B cell (primary cell): ENCODE data around the gene SARNP. TPM values are rescaled to one million over a fixed set of nuclear protein-coding genes. Genes with fewer than 3 reads are reported as not detected.

Experiments
- ATAC-seq: fragments of 200-7000 bp; cut with Tn5 transposase; one replicate; pipeline ENCODE4 v1.10.0; 2021; ENCODE audit warnings: low read depth, mild to moderate bottlenecking, moderate number of reproducible peaks, moderate library complexity
- CTCF ChIA-PET: fragments of 350-600 bp; sonication (Branson Sonifier 250); formaldehyde crosslinking; loops from one replicate; lab custom pipeline; 2021; ENCODE audit warnings: antibody characterized with exemption, inconsistent platforms; lab: Charles Lee
- POLR2A ChIA-PET: fragments of 350-600 bp; sonication (Branson Sonifier 250); formaldehyde crosslinking; loops from one replicate; lab custom pipeline; 2021; ENCODE audit warnings: antibody characterized with exemption; lab: Charles Lee
- DNase-seq: peaks from one replicate; pipeline ENCODE4 v3.0.0; 2013
- H2AFZ ChIP-seq: 2 replicates; pipeline ENCODE4 v1.6.1; 2012; ENCODE audit warnings: mild to moderate bottlenecking, low read depth, low read length; ENCODE audit not compliant: insufficient read depth, poor library complexity, severe bottlenecking
- H3K27ac ChIP-seq, 2 donors: 1 replicate in 1 of 2; 2 replicates in 1 of 2; pipeline ENCODE4 v1.5.1; 2012 to 2013; ENCODE audit warnings: low read length in 2 of 2, mild to moderate bottlenecking in 2 of 2, moderate library complexity in 1 of 2
- H3K27me3 ChIP-seq, 4 experiments: fragments of 200-600 bp in 1 of 4; sonication (generic) in 1 of 4; replicated peaks in 1 of 4; 1 replicate in 2 of 4; 2 replicates in 2 of 4; pipeline versions ENCODE4 v1.6.1 to v1.7.0; 2013 to 2016; ENCODE audit warnings: low read length in 3 of 4, mild to moderate bottlenecking in 2 of 4, mixed read lengths in 1 of 4, moderate library complexity in 1 of 4; ENCODE audit not compliant: insufficient read depth in 4 of 4, control insufficient read depth in 3 of 4; ENCODE audit errors: control extremely low read depth in 1 of 4
- H3K36me3 ChIP-seq, 2 experiments: replicated peaks in 1 of 2; 1 replicate in 1 of 2; 2 replicates in 1 of 2; pipeline versions ENCODE4 v1.6.1 to v1.7.1; 2013; ENCODE audit warnings: low read length in 1 of 2; ENCODE audit not compliant: insufficient read depth in 2 of 2, control insufficient read depth in 1 of 2; ENCODE audit errors: control extremely low read depth in 1 of 2, extremely low read depth in 1 of 2
- H3K4me1 ChIP-seq, 2 donors: fragments of 200-600 bp in 1 of 2; sonication (generic) in 1 of 2; 1 replicate in 1 of 2; 2 replicates in 1 of 2; pipeline versions ENCODE4 v1.5.1 to v1.6.1; 2013 to 2017; ENCODE audit warnings: low read length in 2 of 2; ENCODE audit not compliant: control insufficient read depth in 2 of 2, insufficient read depth in 2 of 2
- H3K4me2 ChIP-seq: replicated peaks from 2 replicates; pipeline ENCODE3; 2012; ENCODE audit warnings: mild to moderate bottlenecking, low read depth, low read length; ENCODE audit not compliant: poor library complexity, severe bottlenecking
- H3K4me3 ChIP-seq, 5 experiments: fragments of 200-600 bp in 1 of 5; sonication (generic) in 1 of 5; 1 replicate in 3 of 5; 2 replicates in 2 of 5; pipeline versions ENCODE4 v1.5.1 to v1.7.0; 2011 to 2016; ENCODE audit warnings: low read length in 4 of 5, mild to moderate bottlenecking in 4 of 5, low read depth in 2 of 5, control low read depth in 1 of 5, moderate library complexity in 1 of 5; ENCODE audit not compliant: insufficient read depth in 1 of 5; ENCODE audit errors: control extremely low read depth in 1 of 5, extremely low read depth in 1 of 5
- H3K79me2 ChIP-seq: fragments of 200-600 bp; sonication (generic); one replicate; pipeline ENCODE4 v1.6.0; 2016; ENCODE audit warnings: low read length; ENCODE audit not compliant: control insufficient read depth, insufficient read depth
- H3K9ac ChIP-seq: fragments of 200-600 bp; sonication (generic); 2 replicates; pipeline ENCODE4 v1.6.1; 2017; ENCODE audit warnings: mild to moderate bottlenecking, low read length, moderate library complexity
- H3K9me3 ChIP-seq, 3 donors: one replicate each; pipeline versions ENCODE4 v1.6.1 to v1.7.1; 2013; ENCODE audit warnings: low read length in 2 of 3; ENCODE audit not compliant: control insufficient read depth in 2 of 3, insufficient read depth in 1 of 3; ENCODE audit errors: control extremely low read depth in 1 of 3
- H4K20me1 ChIP-seq: 2 replicates; pipeline ENCODE4 v1.6.0; 2012; ENCODE audit warnings: mild to moderate bottlenecking, low read length; ENCODE audit not compliant: insufficient read depth, control insufficient read depth, poor library complexity, severe bottlenecking
- H3K27ac Mint-ChIP-seq: one replicate; pipeline ENCODE4 v1.8.0; 2021; ENCODE audit warnings: mixed read lengths
- H3K27me3 Mint-ChIP-seq: one replicate; pipeline ENCODE4 v1.8.0; 2021; ENCODE audit warnings: mixed read lengths
- H3K4me1 Mint-ChIP-seq: one replicate; pipeline ENCODE4 v1.8.0; 2021; ENCODE audit warnings: mixed read lengths
- H3K4me3 Mint-ChIP-seq: one replicate; pipeline ENCODE4 v1.8.0; 2021; ENCODE audit warnings: mixed read lengths
- H3K9me3 Mint-ChIP-seq: one replicate; pipeline ENCODE4 v1.8.0; 2022; ENCODE audit warnings: mixed read lengths; ENCODE audit not compliant: insufficient read depth
- CTCF ChIP-seq: fragments of 200-600 bp; IDR thresholded peaks from one replicate; pipeline ENCODE4 v1.8.0; 2022; ENCODE audit warnings: antibody characterized with exemption, mild to moderate bottlenecking
- EZH2 ChIP-seq: IDR thresholded peaks from 2 replicates; pipeline ENCODE4 v1.6.1; 2012; ENCODE audit warnings: borderline replicate concordance, low read depth, mild to moderate bottlenecking, moderate library complexity, low read length; ENCODE audit not compliant: insufficient read depth, poor library complexity, severe bottlenecking
- WGBS: methylation state at CpG from one replicate; pipeline ENCODE4 v1.1.5; 2013; ENCODE audit warnings: missing lambda C conversion rate; ENCODE audit not compliant: insufficient coverage; 5-methylcytosine and 5-hydroxymethylcytosine counted together
- intact Hi-C: fragments of 100-400 bp; cut with micrococcal nuclease; formaldehyde crosslinking; loops from one replicate; pipeline ENCODE4 v1.10.0; 2022
- polyA plus RNA-seq: library from polyadenylated mRNA; depleted of rRNA; stranded (reverse); fragments of >200 nt; gene quantifications from 2 replicates; pipeline ENCODE4 v1.2.3, GENCODE V29; 2012
- total RNA-seq, 2 donors: library from RNA; stranded (reverse); fragments of 120-200 nt in 1 of 2; gene quantifications; 1 replicate in 1 of 2; 2 replicates in 1 of 2; pipeline versions ENCODE4 v1.2.3 to v1.2.4, GENCODE V29; 2013 to 2022

Gene SARNP
- total and polyA plus RNA-seq, 2 donors (not counting 1 experiment from before 2014, with no cell fraction given): 22.6 to 46.4 TPM

DNA sequence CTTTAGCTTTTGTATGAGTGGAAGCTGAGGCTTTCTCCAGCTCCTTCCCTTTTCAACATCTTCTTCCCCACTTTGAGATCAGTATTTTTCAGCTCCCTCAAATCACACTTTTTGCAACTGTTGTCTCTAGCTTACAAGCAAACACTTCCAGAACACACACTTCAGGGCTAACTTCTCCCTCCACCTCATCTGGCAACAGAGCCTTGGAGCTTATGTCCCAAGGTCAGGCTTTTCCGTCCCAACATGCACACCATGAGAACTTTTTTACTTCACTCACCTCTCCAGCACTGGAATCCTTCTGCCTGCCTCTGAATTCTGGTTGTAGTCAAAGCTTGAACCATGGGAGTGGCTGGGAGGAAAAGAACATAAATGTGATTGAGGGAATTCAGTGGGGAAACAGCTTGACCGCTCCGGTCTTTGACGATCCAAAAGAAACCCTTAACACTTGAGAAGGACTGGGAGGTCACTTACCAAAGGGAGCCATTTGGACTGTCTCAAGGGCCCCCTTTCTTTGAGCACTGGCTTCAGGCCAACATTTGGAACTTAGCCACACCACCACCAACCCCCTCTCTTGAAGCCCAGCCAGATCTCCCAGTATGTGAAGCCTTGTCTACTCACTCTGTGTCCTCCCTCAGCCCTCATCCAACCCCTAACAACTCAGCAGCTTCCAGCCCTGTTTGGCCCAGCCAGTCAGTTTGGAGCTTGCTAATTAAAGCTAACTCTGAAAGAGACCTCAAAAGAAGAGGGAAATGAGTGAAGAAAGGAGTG, 105.6 kb downstream of the SARNP start:
- no peak overlapping the region for H2AFZ ChIP-seq
- peaks cover 7% of the 10 kb centered on the region for H3K79me2 ChIP-seq
- POLR2A ChIA-PET: interaction anchor here (0.8 kb wide), 1 partner anchor 663 kb away, joined by 3 read pairs; no protein-coding TSS in a partner anchor
- H4K20me1 ChIP-seq: peaks cover 6% of the 10 kb centered on the region
- no peak overlapping the region for H3K27ac ChIP-seq
- H3K27me3 Mint-ChIP-seq: peaks cover 15% of the 10 kb centered on the region
- DNase-seq (no peak), ATAC-seq (no peak)
- peaks cover 38% of the 10 kb centered on the region for H3K4me1 Mint-ChIP-seq
- H3K27me3 ChIP-seq: peaks cover 0 to 13% (median 6%) of the 10 kb centered on the region in 4 experiments
- H3K9ac ChIP-seq: no peak overlapping the region
- peaks cover 26 to 32% of the 10 kb centered on the region in 2 donors for H3K4me1 ChIP-seq
- CTCF ChIA-PET: interaction anchor here (0.5 to 2.5 kb wide), 5 partner anchors 12 to 291 kb away, joined by 3 to 16 read pairs (median 5); no protein-coding TSS in a partner anchor
- 100% methylated on average over 1 of the region's 4 CpGs for WGBS
- intact Hi-C loops: no loop called here
- no peak for TF ChIP-seq EZH2
- TF ChIP-seq CTCF: no peak
- H3K9me3 Mint-ChIP-seq: no peaks in the 10 kb centered on the region
- H3K4me2 ChIP-seq: no peak overlapping the region
- no peaks in the 10 kb centered on the region for H3K36me3 ChIP-seq
- H3K4me3 ChIP-seq: no peak overlapping the region
- H3K27ac Mint-ChIP-seq: no peak overlapping the region
- H3K9me3 ChIP-seq: no peaks in the 10 kb centered on the region
- no peak overlapping the region for H3K4me3 Mint-ChIP-seq

GRCh38 chr12:55708695-55709233, 108.8 kb downstream of the SARNP start:
- Histone ChIP-seq H3K36me3 (no peaks in the 10 kb centered on the region), H3K4me2 (peak overlapping the region; percentile 96), H4K20me1 (no peaks in the 10 kb centered on the region), H3K27ac (no peak overlapping the region), H3K4me1 (peaks cover 19 to 21% of the 10 kb centered on the region in 2 donors), H3K79me2 (no peaks in the 10 kb centered on the region), H2AFZ (peak overlapping the region; percentile 91), H3K27me3 (peaks cover 0 to 20% (median 8%) of the 10 kb centered on the region in 4 experiments), H3K9ac (peak overlapping the region; percentile 69), H3K9me3 (no peaks in the 10 kb centered on the region), H3K4me3 (peak overlapping the region in 3 of 5 experiments; percentile 38 to 81 (median 58))
- no CpG with 5 or more reads among the region's 3 CpGs for WGBS
- no peak for ATAC-seq
- DNase-seq: no peak
- ChIA-PET POLR2A (no interaction called here), CTCF (interaction anchor here (1.6 kb wide), 1 partner anchor 29 kb away, joined by 4 read pairs; no protein-coding TSS in a partner anchor)
- no peaks in the 10 kb centered on the region for H3K9me3 Mint-ChIP-seq
- H3K4me1 Mint-ChIP-seq: peaks cover 28% of the 10 kb centered on the region
- no peak for TF ChIP-seq EZH2
- intact Hi-C loops: loop anchor here (5.0 kb wide), 1 partner anchor 36 kb away; no protein-coding TSS in a partner anchor
- H3K27ac Mint-ChIP-seq: no peak overlapping the region
- peak overlapping the region; percentile 90 for H3K4me3 Mint-ChIP-seq
- H3K27me3 Mint-ChIP-seq: peaks cover 18% of the 10 kb centered on the region
